Measurements from ENCODE around the gene GTF2F1.
A peak's percentile ranks its signal among the peaks of the same experiment; 100 is the strongest.
"Not testable (repeated sequence)": the region's sequence is repeated elsewhere in the genome, so short reads cannot be mapped to it uniquely, and the experiment has no call there.

GTF2F1 gene

DNA sequence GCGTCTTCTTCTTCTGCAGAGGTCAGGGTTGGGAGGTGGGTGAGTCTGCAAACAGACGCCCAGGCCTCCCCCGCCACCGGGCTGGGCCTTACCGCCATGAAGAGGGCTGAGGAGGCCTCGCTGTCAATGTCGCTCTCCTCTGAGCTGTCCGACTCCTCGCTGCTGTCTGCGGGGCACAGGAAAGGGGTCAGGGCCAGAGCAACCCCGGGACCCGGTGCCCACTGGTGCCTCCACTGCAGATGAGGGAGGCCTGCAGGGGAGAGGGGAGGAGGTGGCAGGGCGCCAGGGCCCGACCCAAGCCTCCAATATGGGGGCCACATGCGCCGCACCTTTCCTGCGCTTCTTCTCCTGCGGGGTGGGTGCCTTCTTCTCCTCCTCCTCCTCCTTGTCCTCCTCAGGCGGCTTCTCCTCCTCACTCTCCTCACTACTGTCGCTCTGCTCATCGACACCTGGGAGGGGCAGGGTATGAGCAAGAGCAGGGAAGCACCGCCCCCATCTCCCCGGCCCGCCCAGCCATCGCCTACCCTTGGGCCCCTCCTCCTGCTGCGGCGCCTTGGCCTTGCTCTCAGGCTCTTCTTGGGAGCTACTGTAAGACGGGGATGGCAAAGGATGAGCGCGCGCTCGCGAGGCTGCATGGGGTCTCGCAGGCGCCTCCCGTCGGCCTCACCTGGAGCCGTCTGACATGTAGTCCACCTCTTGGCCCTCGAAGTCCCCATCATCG is 11.8 kb downstream of the GTF2F1 start:
- no peak for DNase-seq

DNA sequence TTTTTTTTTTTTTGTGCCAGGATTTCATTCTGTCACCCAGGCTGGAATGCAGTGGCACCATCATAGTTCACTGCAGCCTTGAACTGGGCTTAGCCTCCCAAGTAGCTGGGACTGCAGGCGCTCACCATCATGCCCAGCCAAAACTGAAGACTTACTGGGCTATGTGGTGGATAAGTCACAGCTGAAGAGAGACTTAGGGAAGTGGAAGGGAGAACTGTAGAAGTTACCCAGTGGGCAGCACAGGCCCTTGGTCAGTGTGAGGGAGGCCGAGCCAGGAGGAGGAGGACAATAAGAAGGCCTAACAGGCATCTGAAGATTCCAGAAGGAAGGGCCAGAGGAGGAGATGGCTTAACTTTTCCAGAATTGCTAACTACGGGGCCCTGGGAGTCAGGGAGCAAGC is 13.2 kb downstream of the GTF2F1 start:
- no peak for DNase-seq

DNA sequence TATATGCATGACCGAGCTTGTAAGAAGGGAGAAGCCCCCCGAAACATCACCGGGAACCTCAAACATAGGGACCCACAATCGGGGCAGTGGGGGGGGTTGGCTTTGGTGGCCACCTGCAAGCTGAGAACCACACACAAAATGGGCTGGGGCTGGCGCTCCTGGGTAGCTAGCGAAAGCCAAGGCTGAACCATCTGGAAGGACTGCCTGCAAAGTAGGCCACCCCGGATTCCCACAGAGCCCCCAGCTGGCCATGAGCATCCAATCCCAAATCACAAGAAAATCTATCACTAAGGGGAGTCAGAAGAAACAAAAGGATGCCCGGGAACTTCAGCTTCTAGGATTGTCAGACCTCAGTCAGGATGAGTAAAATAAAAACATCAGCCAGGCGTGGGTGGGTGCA is 14.5 kb downstream of the GTF2F1 start:
- DNase-seq = no peak

DNA sequence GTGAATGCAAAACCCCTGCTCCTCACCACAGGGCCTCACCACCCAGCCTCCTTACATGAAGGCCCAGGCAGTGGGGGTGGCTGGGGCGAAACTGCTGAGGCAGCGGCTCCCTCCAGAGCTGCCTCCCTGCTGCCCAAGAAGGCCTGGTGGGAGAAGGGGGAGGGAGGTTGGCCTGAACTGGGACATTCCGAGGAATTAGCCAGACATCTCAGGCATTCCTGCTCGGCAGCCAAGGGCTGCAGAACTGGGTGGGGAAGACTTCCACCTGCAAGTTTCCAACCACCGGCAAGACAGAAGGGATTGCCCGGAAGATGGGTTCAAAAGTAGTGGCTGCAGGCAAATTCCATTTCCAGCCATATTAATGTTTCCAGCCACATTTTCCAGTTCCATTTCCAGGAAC is 14.9 kb downstream of the GTF2F1 start:
- no peak for DNase-seq

DNA sequence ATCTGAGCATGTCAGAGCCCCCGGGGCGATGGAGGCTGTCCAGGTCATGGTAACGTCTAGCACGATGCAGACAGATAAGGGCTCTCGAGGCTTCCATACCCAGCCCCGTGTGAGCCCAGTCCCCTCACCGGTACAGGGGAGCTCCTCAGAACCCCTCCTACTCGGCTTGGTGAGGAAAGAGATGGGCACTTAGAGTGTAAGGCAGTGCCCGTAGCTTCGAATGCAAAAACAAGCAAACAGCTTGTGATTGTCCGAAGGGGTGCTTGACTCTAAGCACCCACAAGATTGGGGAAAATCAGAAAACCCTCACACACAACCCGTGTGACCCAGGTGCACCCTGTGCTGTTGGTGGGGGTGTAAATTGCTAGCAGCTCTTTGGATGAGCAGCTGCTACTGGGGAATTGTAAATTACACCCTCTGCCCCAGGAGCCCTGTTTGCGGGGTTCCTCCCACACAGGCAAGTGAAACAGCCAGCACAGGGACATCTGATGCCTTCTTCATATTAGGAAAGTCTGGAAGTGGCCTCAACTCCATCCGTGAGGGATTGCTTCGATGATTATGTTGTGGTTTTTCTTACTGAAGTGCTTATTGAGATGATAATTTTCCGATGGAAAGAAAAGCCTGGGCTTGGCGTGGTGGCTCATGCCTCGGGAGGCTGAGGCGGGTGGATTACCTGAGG is 16.3 kb downstream of the GTF2F1 start:
- DNase-seq = no peak

DNA sequence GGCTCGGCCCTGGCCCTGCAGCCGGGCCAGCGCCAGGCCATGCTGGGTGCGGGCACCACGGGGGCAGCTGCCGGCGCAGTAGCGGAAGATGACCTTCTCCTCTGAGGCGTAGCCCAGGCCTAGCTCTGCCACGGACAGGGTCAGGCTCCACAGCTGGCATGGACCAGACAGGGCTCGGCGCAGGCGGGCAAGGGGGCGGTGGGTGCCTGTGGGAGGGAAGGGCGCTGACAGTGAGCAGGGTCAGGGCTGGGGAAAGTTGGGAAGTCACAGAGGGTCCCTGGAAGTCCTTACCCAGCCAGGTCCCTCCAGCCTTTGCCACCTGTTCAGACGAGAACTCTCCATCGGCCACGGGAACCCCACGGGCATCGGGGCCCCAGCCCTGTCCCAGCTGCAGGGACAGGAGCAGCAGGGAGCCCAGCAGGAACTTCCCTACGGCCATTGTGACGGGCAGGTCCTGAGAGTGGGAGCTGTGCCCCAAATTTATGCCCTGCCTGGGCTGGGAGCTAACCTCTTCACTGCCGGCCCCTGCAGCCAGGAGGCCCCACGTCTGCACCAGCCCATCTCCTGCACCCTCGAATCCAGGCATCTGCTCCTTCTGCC is 17.5 kb downstream of the GTF2F1 start, which contains the start of gene PSPN:
Gene PSPN, minus strand, starts transcription at position 523 of the 600 bp plus-strand sequence. Its CDS starts 84 bp downstream, at position 439.
- DNase-seq = no peak

DNA sequence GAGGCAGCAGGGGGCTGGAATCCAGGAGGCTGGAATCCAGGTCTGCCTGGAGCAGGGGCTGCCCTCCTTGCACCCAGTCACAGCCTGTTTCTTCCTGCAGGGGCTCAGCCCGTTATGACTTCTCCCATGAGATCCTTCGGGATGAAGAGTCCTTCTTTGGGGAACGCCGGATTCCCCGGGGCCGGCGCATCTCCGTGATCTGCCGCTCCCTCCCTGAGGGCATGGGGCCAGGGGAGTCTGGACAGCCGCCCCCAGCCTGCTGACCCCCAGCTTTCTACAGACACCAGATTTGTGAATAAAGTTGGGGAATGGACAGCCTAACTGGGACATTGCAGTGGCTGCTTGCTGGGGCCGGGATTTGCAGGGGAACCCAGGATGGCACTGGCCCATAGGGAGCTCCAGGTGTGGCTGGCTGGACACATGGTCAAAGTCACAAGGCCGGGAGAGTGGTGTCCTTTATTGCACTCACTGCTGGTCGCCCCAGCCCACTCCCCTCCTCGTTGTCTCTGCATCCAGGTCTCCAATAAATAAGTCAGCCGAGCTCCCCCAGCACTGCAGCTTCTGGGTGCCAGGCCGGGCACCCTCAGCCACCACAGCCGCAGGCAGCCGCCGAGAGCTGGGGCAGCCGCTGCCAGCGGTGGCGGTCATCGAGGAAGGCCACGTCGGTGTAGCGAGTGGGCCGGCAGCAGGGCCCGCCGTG is 18.1 kb downstream of the GTF2F1 start:
- DNase-seq = no peak

DNA sequence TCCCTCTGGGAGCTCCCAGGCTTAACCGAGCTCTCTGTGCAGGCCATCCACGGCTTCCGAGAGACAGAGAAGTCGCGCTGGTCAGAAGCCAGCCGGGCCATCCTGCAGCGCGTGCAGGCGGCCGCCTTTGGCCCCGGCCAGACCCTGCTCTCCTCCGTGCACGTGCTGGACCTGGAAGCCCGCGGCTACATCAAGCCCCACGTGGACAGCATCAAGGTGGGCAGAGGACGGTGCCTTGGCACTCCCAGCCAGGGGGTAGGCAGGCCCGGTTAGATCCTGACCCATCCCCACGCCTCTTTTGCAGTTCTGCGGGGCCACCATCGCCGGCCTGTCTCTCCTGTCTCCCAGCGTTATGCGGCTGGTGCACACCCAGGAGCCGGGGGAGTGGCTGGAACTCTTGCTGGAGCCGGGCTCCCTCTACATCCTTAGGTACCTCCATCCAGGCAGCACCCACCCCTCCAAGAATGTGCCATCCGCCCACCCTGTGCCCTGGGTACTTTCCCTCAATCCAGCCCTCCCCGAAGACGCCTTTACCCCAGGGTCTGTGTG is 18.7 kb downstream of the GTF2F1 start:
- DNase-seq = no peak

DNA sequence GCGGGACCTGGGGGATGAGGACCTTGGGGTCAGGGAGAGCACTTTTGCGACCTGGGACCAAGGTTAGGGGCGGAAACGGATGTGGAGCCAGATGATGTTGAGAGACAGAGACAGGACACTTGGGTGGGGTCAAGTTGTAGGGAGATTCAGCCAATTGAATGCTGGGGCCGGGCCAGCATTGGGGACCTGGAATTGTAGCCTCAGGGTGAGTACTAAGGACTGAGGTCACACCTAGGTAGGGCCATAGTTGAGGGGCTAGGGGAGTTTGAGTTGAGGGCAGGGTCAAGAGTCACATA is 19.2 kb downstream of the GTF2F1 start:
- DNase-seq = no peak

DNA sequence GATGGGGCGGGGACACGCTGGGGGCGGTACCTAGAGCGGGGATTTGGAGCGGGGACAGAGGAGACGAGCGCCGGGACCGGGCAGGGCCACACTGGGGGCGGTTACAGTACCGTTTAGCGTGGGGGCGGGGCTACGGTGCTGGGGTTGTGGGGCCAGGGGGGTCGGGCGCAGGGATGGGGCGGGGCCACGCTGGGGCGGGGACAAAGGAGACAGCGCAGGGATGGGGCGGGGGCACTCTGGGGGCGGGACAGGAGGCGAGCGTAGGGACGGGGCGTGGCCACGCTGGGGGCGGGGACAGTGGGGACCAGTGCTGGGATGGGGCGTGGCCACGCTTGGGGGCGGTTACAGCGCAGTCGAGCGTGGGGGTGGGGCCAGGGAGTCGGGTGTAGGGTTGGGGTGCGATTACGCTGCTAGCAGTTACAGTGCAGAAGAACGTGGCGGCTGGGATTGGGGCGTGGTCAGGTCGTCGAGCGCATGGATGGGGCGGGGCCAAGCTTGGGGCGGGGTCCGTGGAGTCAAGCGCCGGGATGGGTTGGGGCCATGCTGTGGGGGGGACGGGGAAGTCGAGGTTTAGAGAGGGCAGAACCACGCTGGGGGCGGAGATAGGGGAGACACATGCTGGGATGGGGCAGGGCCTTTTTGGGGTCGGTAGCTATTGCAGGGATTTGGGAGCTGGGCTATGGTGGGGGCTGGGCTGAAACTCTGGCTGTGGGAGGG is 19.7 kb downstream of the GTF2F1 start:
- DNase-seq = peak; percentile 94 to 99 (median 98)

DNA sequence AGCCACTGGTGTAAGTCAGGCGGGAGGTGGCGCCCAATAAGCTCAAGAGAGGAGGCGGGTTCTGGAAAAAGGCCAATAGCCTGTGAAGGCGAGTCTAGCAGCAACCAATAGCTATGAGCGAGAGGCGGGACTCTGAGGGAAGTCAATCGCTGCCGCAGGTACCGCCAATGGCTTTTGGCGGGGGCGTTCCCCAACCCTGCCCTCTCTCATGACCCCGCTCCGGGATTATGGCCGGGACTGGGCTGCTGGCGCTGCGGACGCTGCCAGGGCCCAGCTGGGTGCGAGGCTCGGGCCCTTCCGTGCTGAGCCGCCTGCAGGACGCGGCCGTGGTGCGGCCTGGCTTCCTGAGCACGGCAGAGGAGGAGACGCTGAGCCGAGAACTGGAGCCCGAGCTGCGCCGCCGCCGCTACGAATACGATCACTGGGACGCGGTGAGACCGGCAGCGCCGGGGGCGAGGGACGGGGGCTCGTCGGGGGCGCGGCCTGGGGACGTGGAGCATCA is 20.3 kb downstream of the GTF2F1 start, which contains the start of gene ALKBH7:
Gene ALKBH7, plus strand, starts transcription at position 201 of the 502 bp plus-strand sequence. Its CDS starts 27 bp downstream, at position 228.
- DNase-seq = peak; percentile 82 to 100 (median 96)

DNA sequence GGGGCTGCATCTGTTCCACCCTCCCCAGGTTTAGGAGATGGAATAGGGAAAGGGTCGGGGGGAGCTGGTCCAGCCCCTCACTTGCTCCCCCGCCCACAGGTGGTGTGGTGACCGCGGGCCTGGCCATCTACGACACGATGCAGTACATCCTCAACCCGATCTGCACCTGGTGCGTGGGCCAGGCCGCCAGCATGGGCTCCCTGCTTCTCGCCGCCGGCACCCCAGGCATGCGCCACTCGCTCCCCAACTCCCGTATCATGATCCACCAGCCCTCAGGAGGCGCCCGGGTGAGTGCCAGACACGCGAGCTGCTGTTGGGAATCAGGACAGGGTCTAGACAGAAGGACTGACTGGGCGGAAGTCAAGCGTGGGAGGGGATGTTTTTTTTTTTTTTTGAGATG is 28.6 kb downstream of the GTF2F1 start:
- DNase-seq = no peak

DNA sequence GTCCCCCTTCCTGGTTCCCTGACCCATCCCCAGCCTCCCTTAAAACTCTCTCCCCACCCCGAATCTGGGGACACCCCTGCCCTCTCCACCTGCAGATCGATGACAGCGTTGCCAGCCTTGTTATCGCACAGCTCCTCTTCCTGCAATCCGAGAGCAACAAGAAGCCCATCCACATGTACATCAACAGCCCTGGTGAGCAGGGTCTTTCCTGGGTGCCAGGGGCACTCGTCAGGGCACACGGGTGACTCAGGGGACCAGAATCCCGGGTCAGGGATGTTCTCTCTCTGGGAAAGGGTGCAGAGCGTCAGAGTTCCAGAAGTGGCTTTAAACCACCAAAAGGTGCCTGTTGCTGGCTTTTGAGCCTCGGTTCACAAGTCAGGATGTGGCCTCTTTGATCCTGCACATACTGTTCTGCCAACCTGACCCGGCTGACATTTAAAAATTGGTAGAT is 30.6 kb downstream of the GTF2F1 start:
- DNase-seq = peak in 3 of 5 experiments; percentile 28 to 71 (median 52)

DNA sequence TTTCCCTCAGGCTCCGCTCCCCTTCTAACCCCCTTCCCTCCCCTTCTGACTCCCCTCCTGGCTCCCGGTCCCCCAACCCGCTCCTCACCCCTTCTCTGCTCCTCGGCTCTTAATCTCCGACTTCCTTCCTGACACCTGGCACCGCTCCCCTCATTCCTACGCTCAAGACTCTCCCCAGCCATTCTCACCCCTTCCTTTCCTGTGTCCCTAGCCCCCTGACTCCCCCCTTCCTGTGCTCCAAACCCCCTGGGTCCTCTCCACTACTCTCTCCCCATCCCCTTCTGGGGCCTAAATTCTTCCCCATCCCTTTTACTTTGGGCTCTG is 31.0 kb downstream of the GTF2F1 start:
- DNase-seq = no peak

DNA sequence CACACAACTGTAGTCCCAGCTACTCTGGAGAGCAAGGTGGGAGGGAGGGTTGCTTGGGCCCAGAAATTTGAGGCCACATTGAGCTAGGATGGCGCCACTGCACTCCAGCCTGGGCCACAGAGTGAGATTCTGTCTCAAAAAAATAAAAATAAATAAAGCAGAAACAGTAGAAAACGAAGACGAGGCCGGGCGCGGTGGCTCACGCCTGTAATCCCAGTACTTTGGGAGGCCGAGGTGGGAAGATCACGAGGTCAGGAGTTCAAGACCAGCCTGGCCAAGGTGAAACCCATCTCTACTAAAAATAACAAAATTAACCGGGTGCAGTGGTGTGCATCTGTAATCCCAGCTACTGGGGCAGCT is 32.1 kb downstream of the GTF2F1 start:
- not testable (repeated sequence) for DNase-seq

DNA sequence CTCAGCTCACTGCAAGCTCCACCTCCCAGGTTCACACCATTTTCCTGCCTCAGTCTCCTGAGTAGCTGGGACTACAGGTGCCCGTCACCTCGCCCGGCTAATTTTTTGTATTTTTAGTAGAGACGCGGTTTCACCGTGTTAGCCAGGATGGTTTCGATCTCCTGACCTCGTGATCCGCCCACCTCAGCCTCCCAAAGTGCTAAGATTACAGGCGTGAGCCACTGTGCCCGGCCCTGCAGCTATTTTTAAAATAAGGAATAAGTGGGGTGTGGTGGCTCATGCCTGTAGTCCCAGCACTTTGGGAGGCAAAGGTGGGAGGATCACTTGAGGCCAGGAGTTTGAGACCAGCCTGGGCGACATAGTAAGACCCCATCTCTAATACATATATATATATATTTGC is 32.5 kb downstream of the GTF2F1 start:
- DNase-seq = not testable (repeated sequence)

DNA sequence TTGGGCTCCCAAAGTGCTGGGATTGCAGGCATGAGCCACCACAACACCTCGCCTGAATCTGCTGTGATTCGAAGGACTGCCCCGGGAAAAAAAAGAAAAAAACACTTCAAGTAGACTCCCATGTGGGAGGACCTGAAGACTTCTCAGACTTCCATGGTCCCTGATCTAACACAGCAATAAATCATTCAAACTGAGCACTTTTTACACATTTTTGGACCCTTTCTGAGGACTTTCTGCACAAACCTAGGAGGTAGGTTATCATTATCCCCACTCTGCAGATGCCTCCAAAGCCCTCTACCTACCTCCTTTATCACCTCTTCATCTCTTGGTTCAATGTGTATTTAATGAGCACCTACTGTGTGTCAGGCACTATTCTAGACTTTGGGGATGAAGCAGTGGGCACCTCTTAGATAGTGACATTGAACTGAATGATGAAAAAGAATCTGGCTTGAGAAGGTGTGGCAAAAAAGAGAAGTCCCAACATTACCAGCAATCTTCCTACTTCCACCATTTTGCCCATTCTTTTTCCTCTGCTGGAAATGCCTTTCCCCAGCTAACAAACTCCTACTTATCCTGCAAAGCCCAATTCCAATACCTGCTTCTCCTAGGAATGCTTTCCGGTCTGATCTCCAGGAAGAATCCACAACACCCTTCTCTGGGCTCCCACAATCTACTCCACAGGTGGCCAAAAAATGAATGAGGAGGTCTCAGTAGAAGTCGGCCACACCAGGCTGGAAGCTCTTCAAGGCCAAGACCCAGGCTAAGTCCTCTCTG is 33.2 kb downstream of the GTF2F1 start:
- DNase-seq = no peak

DNA sequence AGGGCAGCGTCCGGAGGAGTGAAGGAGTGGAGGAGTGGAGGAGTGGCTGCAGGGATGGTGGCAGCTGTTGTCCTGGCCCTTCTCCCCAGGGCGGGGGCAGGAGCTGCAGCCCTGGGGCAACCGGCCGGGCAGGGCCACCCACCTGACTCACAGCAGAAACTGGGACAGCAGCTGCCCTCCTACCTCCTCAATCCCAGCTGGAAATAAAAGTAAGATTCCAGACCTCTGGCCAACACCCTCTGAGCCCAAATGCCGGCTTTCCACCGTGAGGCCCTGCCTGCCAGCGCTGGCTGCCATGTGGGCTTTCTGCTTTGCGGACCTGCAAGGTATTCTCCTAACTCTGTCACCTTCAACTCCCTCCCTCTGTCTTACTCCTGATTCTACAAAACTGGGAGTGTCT is 35.0 kb downstream of the GTF2F1 start:
- DNase-seq = no peak

DNA sequence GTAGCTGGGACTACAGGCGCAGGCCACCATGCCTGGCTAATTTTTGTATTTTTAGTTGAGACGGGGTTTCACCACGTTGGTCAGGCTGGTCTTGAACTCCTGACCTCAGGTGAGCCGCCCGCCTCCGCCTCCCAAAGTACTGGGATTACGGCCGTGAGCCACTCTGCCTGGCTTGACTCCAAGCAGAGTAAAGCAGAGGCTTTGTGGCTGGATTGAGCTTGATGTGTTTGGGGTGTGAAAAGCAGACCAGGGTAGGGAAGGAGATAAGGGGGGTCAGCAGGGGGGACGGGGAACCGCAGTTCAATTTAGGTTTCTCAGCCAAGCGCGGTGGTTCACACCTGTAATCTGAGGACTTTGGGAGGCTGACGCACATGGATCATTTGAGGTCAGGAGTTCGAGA is 35.8 kb downstream of the GTF2F1 start:
- DNase-seq = no peak

DNA sequence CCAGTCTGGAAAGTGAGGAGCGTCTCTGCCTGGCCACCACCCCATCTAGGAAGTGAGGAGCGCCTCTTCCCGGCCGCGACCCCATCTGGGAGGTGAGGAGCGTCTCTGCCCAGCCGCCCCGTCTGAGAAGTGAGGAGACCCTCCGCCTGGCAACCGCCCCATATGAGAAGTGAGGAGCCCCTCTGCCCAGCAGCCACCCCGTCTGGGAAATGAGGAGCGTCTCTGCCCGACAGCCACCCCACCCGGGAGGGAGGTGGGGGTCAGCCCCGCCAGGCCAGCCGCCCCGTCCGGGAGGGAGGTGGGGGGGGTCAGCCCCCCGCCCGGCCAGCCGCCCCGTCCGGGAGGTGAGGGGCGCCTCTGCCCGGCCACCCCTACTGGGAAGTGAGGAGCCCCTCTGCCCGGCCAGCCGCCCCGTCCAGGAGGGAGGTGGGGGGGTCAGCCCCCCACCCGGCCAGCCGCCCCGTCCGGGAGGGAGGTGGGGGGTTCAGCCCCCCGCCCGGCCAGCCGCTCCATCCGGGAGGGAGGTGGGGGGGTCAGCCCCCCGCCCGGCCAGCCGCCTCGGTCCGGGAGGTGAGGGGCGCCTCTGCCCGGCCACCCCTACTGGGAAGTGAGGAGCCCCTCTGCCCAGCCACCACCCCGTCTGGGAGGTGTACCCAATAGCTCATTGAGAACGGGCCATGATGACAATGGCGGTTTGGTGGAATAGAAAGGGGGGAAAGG is 37.5 kb downstream of the GTF2F1 start:
- DNase-seq = not testable (repeated sequence)
